CD4-positive, alpha-beta memory T cell (primary cell): Measurements from ENCODE around the gene CEP44. TPM values are rescaled to one million over a fixed set of nuclear protein-coding genes. Genes with fewer than 3 reads are reported as not detected.

Source experiments
- CTCF ChIA-PET: fragments of 350-600 bp; sonication (Branson Sonifier 250); formaldehyde crosslinking; loops from one replicate; lab custom pipeline; 2021; ENCODE audit warnings: inconsistent platforms; ENCODE audit not compliant: partially characterized antibody; lab: Charles Lee
- POLR2A ChIA-PET: fragments of 350-600 bp; sonication (Branson Sonifier 250); formaldehyde crosslinking; loops from one replicate; lab custom pipeline; 2021; ENCODE audit not compliant: partially characterized antibody; lab: Charles Lee
- DNase-seq, 5 donors: peaks; one replicate each; pipeline versions ENCODE4 v3.0.0 to v3.0.0-alpha.2; 2020 to 2022; ENCODE audit warnings: mixed read lengths in 1 of 5
- H3K27ac ChIP-seq: one replicate; pipeline ENCODE4 v1.7.0; 2013; ENCODE audit warnings: low read depth, low read length
- H3K27me3 ChIP-seq: 2 replicates; pipeline ENCODE4 v1.7.0; 2013; ENCODE audit warnings: mild to moderate bottlenecking, low read length, moderate library complexity; ENCODE audit not compliant: insufficient read depth
- H3K36me3 ChIP-seq: 2 replicates; pipeline ENCODE4 v1.7.0; 2013; ENCODE audit warnings: mild to moderate bottlenecking, low read length, moderate library complexity; ENCODE audit not compliant: insufficient read depth
- H3K4me1 ChIP-seq: 2 replicates; pipeline ENCODE4 v1.7.0; 2013; ENCODE audit warnings: mild to moderate bottlenecking, low read length, moderate library complexity; ENCODE audit not compliant: insufficient read depth
- H3K4me3 ChIP-seq, 2 donors: one replicate each; pipeline ENCODE4 v1.7.0; 2013; ENCODE audit warnings: low read length in 2 of 2, mild to moderate bottlenecking in 1 of 2
- H3K9me3 ChIP-seq, 2 donors: one replicate each; pipeline ENCODE4 v1.7.0; 2013; ENCODE audit warnings: low read length in 2 of 2, control low read depth in 1 of 2; ENCODE audit not compliant: control insufficient read depth in 1 of 2
- H3K27ac Mint-ChIP-seq, 7 donors: one replicate each; pipeline ENCODE4 v1.8.0; 2020 to 2021; ENCODE audit warnings: mixed read lengths in 7 of 7, mild to moderate bottlenecking in 6 of 7, inconsistent platforms in 3 of 7, moderate library complexity in 3 of 7
- H3K27me3 Mint-ChIP-seq, 2 donors: one replicate each; pipeline ENCODE4 v1.8.0; 2020 to 2021; ENCODE audit warnings: mixed read lengths in 2 of 2
- H3K36me3 Mint-ChIP-seq, 2 donors: one replicate each; pipeline ENCODE4 v1.8.0; 2020 to 2021; ENCODE audit warnings: mixed read lengths in 2 of 2, inconsistent platforms in 1 of 2, mild to moderate bottlenecking in 1 of 2
- H3K4me1 Mint-ChIP-seq, 4 donors: one replicate each; pipeline ENCODE4 v1.8.0; 2020 to 2021; ENCODE audit warnings: mixed read lengths in 4 of 4, mild to moderate bottlenecking in 1 of 4
- H3K4me3 Mint-ChIP-seq, 8 donors: one replicate each; pipeline ENCODE4 v1.8.0; 2020 to 2021; ENCODE audit warnings: mixed read lengths in 8 of 8, mild to moderate bottlenecking in 7 of 8, moderate library complexity in 6 of 8, inconsistent platforms in 3 of 8
- H3K9me3 Mint-ChIP-seq, 8 donors: one replicate each; pipeline ENCODE4 v1.8.0; 2020 to 2021; ENCODE audit warnings: mixed read lengths in 8 of 8, mild to moderate bottlenecking in 5 of 8, inconsistent platforms in 3 of 8, moderate library complexity in 1 of 8
- intact Hi-C: fragments of 100-400 bp; cut with micrococcal nuclease; formaldehyde crosslinking; loops from one replicate; pipeline ENCODE4 v1.15.1; 2023
- polyA plus RNA-seq, 2 donors: library from polyadenylated mRNA; unstranded; fragments of 300-500 nt; fragmentation: Illumina TruSeq; gene quantifications; one replicate each; pipeline ENCODE4 v1.2.3, GENCODE V29; 2021
- total RNA-seq, 2 experiments: library from RNA; stranded (reverse); gene quantifications; one replicate each; pipeline ENCODE4 v1.2.3, GENCODE V29; 2021

CEP44 gene
- total and polyA plus RNA-seq, 4 experiments from 2014 or later: 7.7 to 25.7 (median 16.5) TPM

DNA sequence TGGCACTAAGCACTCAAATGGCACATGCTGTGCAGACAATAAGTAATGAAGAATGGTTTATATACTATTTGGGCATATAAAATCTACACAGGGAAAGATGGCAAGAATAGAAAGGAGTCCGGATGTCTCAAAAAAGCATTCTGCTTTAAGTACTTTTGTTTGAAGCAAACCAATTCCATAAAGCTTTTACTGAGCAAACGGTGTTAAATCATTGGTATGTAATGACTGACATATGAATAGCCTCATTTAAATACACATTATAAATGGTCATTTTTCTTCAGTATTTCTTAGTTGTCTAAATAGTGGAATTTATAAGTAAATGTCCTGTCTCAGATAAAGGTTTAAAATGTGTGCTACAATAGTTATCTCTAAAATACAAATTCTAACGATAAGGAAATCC, 6.3 kb upstream of the CEP44 start:
- Histone ChIP-seq H3K27me3 (no peaks in the 10 kb centered on the region), H3K4me3 (no peak overlapping the region), H3K27ac (no peak overlapping the region), H3K36me3 (no peaks in the 10 kb centered on the region), H3K4me1 (peaks cover 44% of the 10 kb centered on the region), H3K9me3 (no peaks in the 10 kb centered on the region)
- DNase-seq: no peak
- Mint-ChIP-seq H3K9me3 (no peaks in the 10 kb centered on the region), H3K4me3 (no peak overlapping the region), H3K36me3 (peaks cover 23 to 26% of the 10 kb centered on the region in 2 donors), H3K27me3 (no peaks in the 10 kb centered on the region), H3K27ac (peak overlapping the region in 3 of 7 donors; percentile 24 to 59 (median 50)), H3K4me1 (peaks cover 37 to 69% (median 49%) of the 10 kb centered on the region in 4 donors)
- ChIA-PET POLR2A (no interaction called here), CTCF (no interaction called here)
- intact Hi-C loops: no loop called here

DNA sequence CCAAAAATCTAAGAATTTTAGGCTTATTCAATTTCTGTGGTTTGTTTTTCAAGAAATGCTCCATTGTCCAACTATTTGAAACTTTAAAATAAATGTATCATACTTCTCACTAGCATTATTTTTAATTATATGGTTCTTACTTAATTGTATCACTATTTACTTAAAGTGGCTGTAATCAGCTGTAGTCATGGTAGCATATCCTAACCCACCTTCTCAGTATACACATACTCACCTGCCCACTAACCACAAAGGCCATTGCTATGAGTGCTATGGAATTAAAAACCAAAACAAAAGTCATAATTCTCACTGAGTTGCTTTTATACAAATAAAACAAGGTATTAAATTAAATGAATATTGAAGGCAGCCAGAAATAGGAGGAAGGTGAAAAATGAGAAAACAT, 5.2 kb upstream of the CEP44 start:
- CTCF ChIA-PET: no interaction called here
- Mint-ChIP-seq H3K4me1 (peaks cover 37 to 70% (median 54%) of the 10 kb centered on the region in 4 donors), H3K27me3 (no peaks in the 10 kb centered on the region), H3K9me3 (no peaks in the 10 kb centered on the region), H3K27ac (no peak overlapping the region), H3K36me3 (peaks cover 22 to 24% of the 10 kb centered on the region in 2 donors), H3K4me3 (no peak overlapping the region)
- Histone ChIP-seq H3K4me3 (no peak overlapping the region), H3K27ac (no peak overlapping the region), H3K9me3 (no peaks in the 10 kb centered on the region), H3K4me1 (peaks cover 48% of the 10 kb centered on the region), H3K27me3 (no peaks in the 10 kb centered on the region), H3K36me3 (no peaks in the 10 kb centered on the region)
- POLR2A ChIA-PET: no interaction called here
- intact Hi-C loops: no loop called here
- DNase-seq: peak in 1 of 5 donors; percentile 3

DNA sequence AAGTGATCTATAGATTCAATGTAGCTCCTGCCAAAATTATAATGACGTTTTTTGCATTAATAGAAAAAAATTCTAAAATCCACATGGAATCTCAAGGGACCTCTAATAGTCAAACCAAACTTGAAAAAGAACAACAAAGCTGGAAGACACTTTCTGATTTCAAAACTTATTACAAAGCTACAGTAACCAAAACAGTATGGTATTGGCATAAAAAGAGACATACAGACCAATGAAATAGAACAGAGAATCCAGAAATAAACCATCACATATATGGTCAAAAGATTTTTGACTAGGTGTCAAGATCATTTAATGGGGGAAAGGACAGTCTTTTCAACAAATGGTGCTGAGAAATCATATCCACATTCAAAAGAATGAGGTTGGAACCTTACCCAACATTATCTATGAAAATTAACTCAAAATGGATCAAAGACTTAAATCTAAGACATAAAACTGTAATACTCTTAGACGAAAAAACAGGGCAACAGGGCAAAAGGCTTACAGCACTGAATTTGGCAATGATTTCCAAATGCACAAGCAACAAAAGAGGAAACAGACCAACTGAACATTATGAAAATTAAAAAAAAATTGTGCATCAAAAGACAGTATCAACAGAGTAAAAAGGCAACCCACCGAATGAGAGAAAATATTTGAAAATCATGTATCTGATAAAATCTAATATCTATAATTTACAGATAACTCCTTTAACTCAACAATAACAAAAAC, 4.1 kb upstream of the CEP44 start:
- H3K27ac Mint-ChIP-seq: peak overlapping the region in 1 of 7 donors; percentile 64
- H3K27me3 ChIP-seq: no peaks in the 10 kb centered on the region
- no peaks in the 10 kb centered on the region for H3K36me3 ChIP-seq
- peaks cover 37 to 72% (median 56%) of the 10 kb centered on the region in 4 donors for H3K4me1 Mint-ChIP-seq
- no peaks in the 10 kb centered on the region for H3K27me3 Mint-ChIP-seq
- ChIA-PET CTCF (interaction anchor here (1.4 kb wide), 1 partner anchor 59 kb away, joined by 3 read pairs; no protein-coding TSS in a partner anchor), POLR2A (no interaction called here)
- intact Hi-C loops: loop anchor here (5.0 kb wide), 1 partner anchor 57 kb away; no protein-coding TSS in a partner anchor
- peaks cover 49% of the 10 kb centered on the region for H3K4me1 ChIP-seq
- H3K36me3 Mint-ChIP-seq: peaks cover 22 to 33% of the 10 kb centered on the region in 2 donors
- peak overlapping the region in 4 of 8 donors; percentile 3 to 61 (median 28) for H3K4me3 Mint-ChIP-seq
- H3K9me3 Mint-ChIP-seq: peaks cover 0 to under 1% (median 0%) of the 10 kb centered on the region in 8 donors
- H3K27ac ChIP-seq: no peak overlapping the region
- no peaks in the 10 kb centered on the region for H3K9me3 ChIP-seq
- H3K4me3 ChIP-seq: no peak overlapping the region
- DNase-seq: no peak

DNA sequence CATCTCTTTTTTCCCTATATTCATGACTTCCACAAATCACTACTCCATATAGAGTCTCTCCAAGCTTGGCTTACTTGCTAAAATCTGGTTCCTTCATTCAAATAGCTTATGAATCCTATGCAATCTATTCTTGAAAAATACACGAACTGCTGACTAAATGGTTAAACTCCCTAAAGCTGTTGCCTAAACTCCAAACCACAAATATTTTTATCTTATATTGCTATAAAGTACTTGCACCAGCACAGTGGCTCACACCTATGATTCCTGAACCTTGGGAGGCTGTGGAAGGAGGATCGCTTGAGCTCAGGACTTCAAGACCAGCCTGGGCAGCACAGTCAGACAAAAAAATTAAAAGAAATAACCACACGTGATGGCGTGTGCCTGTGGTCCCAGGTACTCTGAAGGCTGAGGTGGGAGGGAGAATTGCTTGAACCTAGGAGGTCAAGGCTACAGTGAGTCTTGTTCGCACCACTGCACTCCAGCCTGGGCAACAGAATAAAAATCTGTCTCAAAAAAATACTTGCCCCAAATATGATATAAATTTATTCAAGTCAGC, 2.5 kb upstream of the CEP44 start:
- Mint-ChIP-seq H3K4me1 (peaks cover 41 to 75% (median 59%) of the 10 kb centered on the region in 4 donors), H3K4me3 (peak overlapping the region in 6 of 8 donors; percentile 2 to 56 (median 39))
- no peaks in the 10 kb centered on the region for H3K9me3 ChIP-seq

DNA sequence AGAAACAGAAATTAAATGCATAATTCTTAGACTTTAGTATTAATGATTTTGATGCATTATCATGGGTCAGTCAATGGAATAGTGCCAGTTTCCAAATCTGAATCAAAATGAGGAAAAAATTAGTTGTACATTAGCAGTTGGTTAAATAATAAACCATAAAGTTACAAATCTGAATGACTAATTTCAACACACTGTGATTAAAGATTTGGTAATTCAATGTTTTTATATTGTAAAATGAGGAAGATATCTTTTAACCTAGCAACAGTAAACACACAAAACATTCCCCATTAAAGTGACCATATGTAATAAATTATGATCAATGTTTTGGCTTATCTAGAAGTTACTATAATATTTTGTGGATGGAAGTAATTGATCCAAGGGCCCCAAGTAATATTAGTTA, 1.8 kb upstream of the CEP44 start:
- H3K9me3 ChIP-seq: no peaks in the 10 kb centered on the region
- intact Hi-C loops: loop anchor here (5.0 kb wide), 1 partner anchor 60 kb away; no protein-coding TSS in a partner anchor
- no peak overlapping the region for H3K4me3 ChIP-seq
- Mint-ChIP-seq H3K27me3 (no peaks in the 10 kb centered on the region), H3K4me3 (peak overlapping the region; percentile 51 to 100 (median 99)), H3K36me3 (peaks cover 23 to 33% of the 10 kb centered on the region in 2 donors), H3K4me1 (peaks cover 41 to 80% (median 62%) of the 10 kb centered on the region in 4 donors), H3K27ac (peak overlapping the region in 5 of 7 donors; percentile 83 to 100 (median 100)), H3K9me3 (peaks cover 0 to 1% (median 0%) of the 10 kb centered on the region in 8 donors)
- no peaks in the 10 kb centered on the region for H3K27me3 ChIP-seq
- peaks cover 62% of the 10 kb centered on the region for H3K4me1 ChIP-seq
- no peak overlapping the region for H3K27ac ChIP-seq
- H3K36me3 ChIP-seq: no peaks in the 10 kb centered on the region
- ChIA-PET CTCF (no interaction called here), POLR2A (no interaction called here)
- no peak for DNase-seq

More for the DNA sequence above, 2.5 kb upstream of the CEP44 start:
- no peak overlapping the region for H3K27ac ChIP-seq
- Mint-ChIP-seq H3K9me3 (peaks cover 0 to 1% (median 0%) of the 10 kb centered on the region in 8 donors), H3K27me3 (no peaks in the 10 kb centered on the region), H3K36me3 (peaks cover 22 to 33% of the 10 kb centered on the region in 2 donors), H3K27ac (peak overlapping the region in 1 of 7 donors; percentile 59)
- intact Hi-C loops: loop anchor here (5.0 kb wide), 1 partner anchor 59 kb away; no protein-coding TSS in a partner anchor
- DNase-seq: no peak
- no peak overlapping the region for H3K4me3 ChIP-seq
- H3K27me3 ChIP-seq: no peaks in the 10 kb centered on the region
- H3K4me1 ChIP-seq: peaks cover 62% of the 10 kb centered on the region
- no peaks in the 10 kb centered on the region for H3K36me3 ChIP-seq
- ChIA-PET CTCF (no interaction called here), POLR2A (no interaction called here)

DNA sequence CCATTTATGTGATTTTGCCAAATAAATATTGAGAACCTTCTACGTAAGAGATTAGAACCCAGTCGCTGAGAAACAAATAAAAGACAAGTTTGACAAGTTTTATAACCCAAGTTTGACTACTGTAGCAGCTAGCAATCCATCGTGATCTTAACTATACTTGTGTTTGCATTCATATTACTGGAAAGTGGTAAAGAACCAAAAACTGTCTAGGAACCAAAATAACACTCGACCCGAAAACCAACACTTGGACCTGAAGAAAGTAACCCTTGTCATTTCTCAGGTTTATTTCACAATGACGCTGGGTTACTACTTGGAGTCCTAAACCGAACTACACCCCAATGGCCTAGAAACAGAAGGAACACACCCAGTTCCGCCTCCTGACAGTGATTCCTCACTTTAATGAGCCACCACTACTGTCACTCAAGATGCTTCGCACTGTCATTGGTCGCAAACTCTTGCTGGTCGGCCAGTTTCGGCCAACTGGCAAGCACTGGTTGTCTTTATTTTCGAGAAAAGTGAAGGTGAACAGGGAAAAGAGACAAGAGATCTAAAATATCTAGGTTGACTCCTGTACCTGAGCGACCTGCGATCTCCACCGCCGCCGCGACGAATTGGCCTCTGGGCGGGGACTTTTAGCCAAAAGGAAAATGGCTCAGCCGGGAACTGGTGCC, 740 bp upstream of the CEP44 start:
- H3K27me3 ChIP-seq: no peaks in the 10 kb centered on the region
- Mint-ChIP-seq H3K4me1 (peaks cover 44 to 80% (median 61%) of the 10 kb centered on the region in 4 donors), H3K27me3 (no peaks in the 10 kb centered on the region), H3K27ac (peak overlapping the region; percentile 98 to 100 (median 100)), H3K4me3 (peak overlapping the region; percentile 96 to 100 (median 99)), H3K36me3 (peaks cover 25 to 35% of the 10 kb centered on the region in 2 donors), H3K9me3 (peaks cover 0 to 1% (median 0%) of the 10 kb centered on the region in 8 donors)
- H3K36me3 ChIP-seq: no peaks in the 10 kb centered on the region
- peak; percentile 84 to 92 (median 86) for DNase-seq
- intact Hi-C loops: loop anchor here (1.0 to 5.0 kb wide), 5 partner anchors 9 to 1912 kb away; partner anchors contain the start of genes HMGB2, SAP30 and SPATA4
- peak overlapping the region; percentile 97 for H3K27ac ChIP-seq
- peaks cover 59% of the 10 kb centered on the region for H3K4me1 ChIP-seq
- CTCF ChIA-PET: no interaction called here
- peak overlapping the region; percentile 71 to 92 for H3K4me3 ChIP-seq
- no peaks in the 10 kb centered on the region for H3K9me3 ChIP-seq
- POLR2A ChIA-PET: interaction anchor here (1.0 to 2.3 kb wide), 4 partner anchors 10 to 949 kb away, joined by 3 to 10 read pairs (median 8); partner anchors contain the start of genes HMGB2 and SAP30
